Endothelial cell of umbilical vein (primary cell): ENCODE results near the gene DEFB110. TPM values are rescaled to one million over a fixed set of nuclear protein-coding genes. Genes with fewer than 3 reads are reported as not detected.

ENCODE experiments used
- BruUV-seq: library from RNA; stranded (reverse); fragments of 400-500 nt; replicated peaks from 2 replicates; lab custom pipeline; 2021; lab: Mats Ljungman, UMichigan
- CTCF ChIA-PET: fragments of 300-600, 350-600 bp; sonication (Branson Sonifier 250); formaldehyde crosslinking; loops from one replicate; lab custom pipeline; 2021; ENCODE audit warnings: antibody characterized with exemption, inconsistent platforms; lab: Charles Lee
- POLR2A ChIA-PET: fragments of 300-600, 350-600 bp; sonication (Branson Sonifier 250); formaldehyde crosslinking; loops from one replicate; lab custom pipeline; 2021; ENCODE audit warnings: antibody characterized with exemption, inconsistent platforms; lab: Charles Lee
- DNase-seq: peaks from one replicate; pipeline ENCODE4 v3.0.0-alpha.2; 2011; ENCODE audit warnings: low read depth, low spot score
- FAIRE-seq: peaks from 2 replicates; lab custom pipeline; 2011; peaks lifted over from hg19 to GRCh38; lab: Jason Lieb, UNC
- H2AFZ ChIP-seq: 2 replicates; pipeline ENCODE4 v1.6.0; 2012; ENCODE audit warnings: low read depth, low read length, control low read depth, inconsistent platforms
- H3K27ac ChIP-seq: 2 replicates; pipeline ENCODE4 v1.5.1; 2011; ENCODE audit warnings: low read depth, mild to moderate bottlenecking, control low read depth, low read length, moderate library complexity; ENCODE audit not compliant: insufficient read depth
- H3K27me3 ChIP-seq, 2 experiments: 2 replicates each; pipeline versions ENCODE4 v1.6.0 to v1.6.1; 2011; ENCODE audit warnings: low read length in 2 of 2, mixed read lengths in 1 of 2; ENCODE audit not compliant: control insufficient read depth in 2 of 2, insufficient read depth in 2 of 2
- H3K36me3 ChIP-seq, 2 experiments: 2 replicates in 1 of 2; 3 replicates in 1 of 2; pipeline ENCODE4 v1.5.1; 2011; ENCODE audit warnings: low read length in 2 of 2, mild to moderate bottlenecking in 1 of 2, moderate library complexity in 1 of 2; ENCODE audit not compliant: control insufficient read depth in 2 of 2, insufficient read depth in 2 of 2; ENCODE audit errors: extremely low read depth in 1 of 2
- H3K4me1 ChIP-seq: 3 replicates; pipeline ENCODE4 v1.5.1; 2011; ENCODE audit warnings: mild to moderate bottlenecking, low read length; ENCODE audit not compliant: control insufficient read depth, insufficient read depth; ENCODE audit errors: extremely low read depth
- H3K4me2 ChIP-seq: 2 replicates; pipeline ENCODE4 v1.6.1; 2011; ENCODE audit warnings: low read length, control low read depth, mixed read lengths; ENCODE audit not compliant: insufficient read depth
- H3K4me3 ChIP-seq, 3 experiments: fragments of 200-600 bp in 1 of 3; sonication (generic), shearing (Covaris generic) in 1 of 3; replicated peaks in 1 of 3; 2 replicates each; pipeline ENCODE4 v1.5.1; 2011 to 2016; ENCODE audit warnings: control low read depth in 3 of 3, low read length in 3 of 3, mild to moderate bottlenecking in 2 of 3, inconsistent platforms in 1 of 3, low read depth in 1 of 3, moderate library complexity in 1 of 3; ENCODE audit not compliant: insufficient read depth in 1 of 3
- H3K79me2 ChIP-seq: 2 replicates; pipeline ENCODE4 v1.6.0; 2012; ENCODE audit warnings: low read length, inconsistent platforms; ENCODE audit not compliant: control insufficient read depth, insufficient read depth
- H3K9ac ChIP-seq: replicated peaks from 2 replicates; pipeline ENCODE3; 2011; ENCODE audit warnings: low read length, control low read depth; ENCODE audit not compliant: insufficient read depth; ENCODE audit errors: extremely low read depth
- H3K9me1 ChIP-seq: replicated peaks from 3 replicates; pipeline ENCODE4 v1.6.0; 2011; ENCODE audit warnings: mild to moderate bottlenecking, low read length; ENCODE audit not compliant: control insufficient read depth, insufficient read depth; ENCODE audit errors: extremely low read depth
- H3K9me3 ChIP-seq: replicated peaks from 2 replicates; pipeline ENCODE4 v1.5.1; 2012; ENCODE audit warnings: low read length, inconsistent platforms; ENCODE audit not compliant: control insufficient read depth, insufficient read depth
- H4K20me1 ChIP-seq: replicated peaks from 2 replicates; pipeline ENCODE3; 2011; ENCODE audit warnings: mild to moderate bottlenecking, low read length; ENCODE audit not compliant: control insufficient read depth, insufficient read depth; ENCODE audit errors: extremely low read depth
- CTCF ChIP-seq, 2 donors: IDR thresholded peaks; 1 replicate in 1 of 2; 2 replicates in 1 of 2; pipeline ENCODE4 v1.5.1; 2011; ENCODE audit warnings: low read length in 2 of 2, mild to moderate bottlenecking in 2 of 2, moderate library complexity in 2 of 2, control low read depth in 1 of 2, inconsistent platforms in 1 of 2, low read depth in 1 of 2; ENCODE audit not compliant: insufficient read depth in 1 of 2; ENCODE audit errors: extremely low read depth in 1 of 2
- EZH2 ChIP-seq: IDR thresholded peaks from 2 replicates; pipeline ENCODE4 v1.6.1; 2012; ENCODE audit warnings: borderline replicate concordance, low read depth, mild to moderate bottlenecking, moderate library complexity, low read length, inconsistent platforms; ENCODE audit not compliant: severe bottlenecking
- FOS ChIP-seq: IDR thresholded peaks from 2 replicates; pipeline ENCODE4 v1.6.1; 2011; ENCODE audit warnings: mild to moderate bottlenecking, low read length, moderate library complexity, borderline replicate concordance; ENCODE audit not compliant: insufficient read depth
- GATA2 ChIP-seq: IDR thresholded peaks from 2 replicates; pipeline ENCODE4 v1.7.0; 2011; ENCODE audit warnings: low read depth, mild to moderate bottlenecking, moderate library complexity, mixed read lengths, low read length; ENCODE audit not compliant: insufficient read length, insufficient read depth
- JUN ChIP-seq: IDR thresholded peaks from 2 replicates; pipeline ENCODE4 v1.6.1; 2011; ENCODE audit warnings: borderline replicate concordance, low read depth; ENCODE audit not compliant: insufficient read length, insufficient read depth
- MAX ChIP-seq: IDR thresholded peaks from 2 replicates; pipeline ENCODE4 v1.6.1; 2011; ENCODE audit not compliant: insufficient read depth, insufficient read length
- MYC ChIP-seq: IDR thresholded peaks from one replicate; pipeline ENCODE4 v1.6.1; 2011; ENCODE audit warnings: mild to moderate bottlenecking, low read depth, low read length
- POLR2A ChIP-seq: IDR thresholded peaks from 2 replicates; pipeline ENCODE4 v1.6.1; 2012; ENCODE audit warnings: low read depth, mild to moderate bottlenecking, control low read depth, low read length
- POLR2AphosphoS5 ChIP-seq: IDR thresholded peaks from 2 replicates; pipeline ENCODE4 v1.6.1; 2012; ENCODE audit warnings: low read depth, mild to moderate bottlenecking, control low read depth, low read length, moderate library complexity; ENCODE audit not compliant: insufficient read depth
- dilution Hi-C: fragments of 300-500 bp; cut with MboI; formaldehyde crosslinking; loops from one replicate; pipeline ENCODE4 v1.15.0; 2019; ENCODE audit warnings: low sequenced_read_pairs; ENCODE audit not compliant: extremely low pct_ligation_motif_present
- intact Hi-C: fragments of 100-400 bp; cut with micrococcal nuclease; formaldehyde crosslinking; loops from one replicate; pipeline ENCODE4 v1.10.0; 2022
- polyA plus RNA-seq, 4 experiments: library from polyadenylated mRNA; depleted of rRNA in 3 of 4; stranded (reverse) in 3 of 4; unstranded in 1 of 4; fragments of >200 nt; gene quantifications; 2 replicates each; pipeline versions ENCODE4 v1.2.1 to v1.2.3, GENCODE V29; 2011 to 2012; ENCODE audit warnings: missing spikeins in 1 of 4
- total RNA-seq: library from RNA; stranded (reverse); gene quantifications from 2 replicates; pipeline ENCODE4 v1.2.3, GENCODE V29; 2021

Gene DEFB110
- total and polyA plus RNA-seq, 2 donors (not counting 3 experiments of a cell fraction or from before 2014, with no cell fraction given) = not detected

- Histone ChIP-seq H3K9me1 (no peaks in the 10 kb centered on the region), H3K4me2 (no peak overlapping the region), H3K36me3 (no peaks in the 10 kb centered on the region), H3K9ac (no peak overlapping the region), H3K4me3 (no peak overlapping the region), H3K27ac (no peak overlapping the region), H3K9me3 (peaks cover 2% of the 10 kb centered on the region), H3K27me3 (no peaks in the 10 kb centered on the region), H3K79me2 (no peaks in the 10 kb centered on the region), H3K4me1 (no peaks in the 10 kb centered on the region), H2AFZ (no peak overlapping the region), H4K20me1 (no peaks in the 10 kb centered on the region)
- no TSS peak for BruUV-seq
- dilution Hi-C loops = no loop called here
- ChIA-PET CTCF (no interaction called here), POLR2A (no interaction called here)
- intact Hi-C loops = no loop called here
- TF ChIP-seq MAX = no peak
- no peak for TF ChIP-seq GATA2
- no peak for TF ChIP-seq POLR2A
- no peak for TF ChIP-seq FOS
- DNase-seq (no peak), FAIRE-seq (no peak)
These were observed 34.4 kb upstream of the DEFB110 start for GRCh38 chr6:50056242-50056641.

- Histone ChIP-seq H3K27ac (no peak within 1 kb of the TSS), H3K4me3 (no peak within 1 kb of the TSS), H3K9me1 (no peaks in the 10 kb centered on the region), H3K4me2 (no peak within 1 kb of the TSS), H3K27me3 (no peaks in the 10 kb centered on the region), H3K4me1 (no peaks in the 10 kb centered on the region), H3K79me2 (no peaks in the 10 kb centered on the region), H2AFZ (no peak within 1 kb of the TSS), H4K20me1 (no peaks in the 10 kb centered on the region), H3K9ac (no peak within 1 kb of the TSS), H3K36me3 (no peaks in the 10 kb centered on the region), H3K9me3 (no peaks in the 10 kb centered on the region)
- dilution Hi-C loops (no loop called here), intact Hi-C loops (no loop called here)
- no TSS peak for BruUV-seq
- ChIA-PET CTCF (no interaction called here), POLR2A (no interaction called here)
- no peak for DNase-seq
- no peak for FAIRE-seq
- TF ChIP-seq FOS (no peak), EZH2 (no peak), GATA2 (no peak), POLR2A (no peak), MYC (no peak), JUN (no peak), POLR2AphosphoS5 (no peak), MAX (no peak), CTCF (IDR thresholded peaks at IDR 0.05; ENCODE audit: extremely low read depth in 1 of 2, insufficient read depth in 1 of 2, low read depth in 1 of 2, low read length in 2 of 2) (no peak)
These were observed 28.0 kb upstream of the DEFB110 start, which contains the start of gene DEFB112 for GRCh38 chr6:50049829-50050228. Gene DEFB112 (minus strand): TSS chr6:50049929. CDS start chr6:50049869, 60 bp downstream.
